ENCODE results near the gene CORO2A.
"Not testable (repeated sequence)": the region's sequence is repeated elsewhere in the genome, so short reads cannot be mapped to it uniquely, and the experiment has no call there.

Gene CORO2A

GRCh38 chr9:98117984-98118639 is 74.3 kb downstream of the CORO2A start:
- Histone ChIP-seq H3K79me2 (ENCODE audit: low read length) (no peaks in the 10 kb centered on the region), H3K4me2 (ENCODE audit: low read length) (peak overlapping the region; percentile 93), H3K27me3 (ENCODE audit: low read depth, low read length) (no peaks in the 10 kb centered on the region), H3K27ac (ENCODE audit: low read length) (peak overlapping the region; percentile 11), H2AFZ (ENCODE audit: low read depth, low read length) (peak overlapping the region; percentile 96), H3K9ac (ENCODE audit: low read length) (peak overlapping the region; percentile 67), H3K4me1 (ENCODE audit: low read length) (peaks cover 14% of the 10 kb centered on the region; the same call in 1 of the 2 replicates), H3K4me3 (ENCODE audit: low read length) (peak overlapping the region; percentile 93), H3K36me3 (replicated peaks; ENCODE audit: low read depth, low read length) (no peaks in the 10 kb centered on the region), H3K9me3 (ENCODE audit: insufficient read depth, low read length) (no peaks in the 10 kb centered on the region), H4K20me1 (ENCODE audit: insufficient read depth, low read length) (no peaks in the 10 kb centered on the region)
- peak; percentile 54 for TF ChIP-seq CTCF (IDR thresholded peaks at IDR 0.05; ENCODE audit: low read depth, low read length)
- TF ChIP-seq EZH2phosphoT487 (IDR thresholded peaks at IDR 0.05; ENCODE audit: low read depth) = no peak

- not testable (repeated sequence) for H3K79me2 ChIP-seq (ENCODE audit: low read length); H3K9ac ChIP-seq (ENCODE audit: low read length); H3K27ac ChIP-seq (ENCODE audit: low read length); H3K27me3 ChIP-seq (ENCODE audit: low read depth, low read length); H3K4me2 ChIP-seq (ENCODE audit: low read length); H3K36me3 ChIP-seq (replicated peaks; ENCODE audit: low read depth, low read length); H4K20me1 ChIP-seq (ENCODE audit: insufficient read depth, low read length); H2AFZ ChIP-seq (ENCODE audit: low read depth, low read length); H3K9me3 ChIP-seq (ENCODE audit: insufficient read depth, low read length); H3K4me3 ChIP-seq (ENCODE audit: low read length)
- H3K4me1 ChIP-seq (ENCODE audit: low read length) = peaks cover 18% of the 10 kb centered on the region
Measured at GRCh38 chr9:98117097-98117496, 75.3 kb downstream of the CORO2A start.

GRCh38 chr9:98109052-98109451 is 83.4 kb downstream of the CORO2A start:
- Histone ChIP-seq H3K4me3 (ENCODE audit: low read length) (no peak overlapping the region), H3K9ac (ENCODE audit: low read length) (no peak overlapping the region), H3K4me1 (ENCODE audit: low read length) (peaks cover 17% of the 10 kb centered on the region), H3K4me2 (ENCODE audit: low read length) (no peak overlapping the region), H2AFZ (ENCODE audit: low read depth, low read length) (no peak overlapping the region), H3K79me2 (ENCODE audit: low read length) (no peaks in the 10 kb centered on the region), H4K20me1 (ENCODE audit: insufficient read depth, low read length) (no peaks in the 10 kb centered on the region), H3K36me3 (replicated peaks; ENCODE audit: low read depth, low read length) (no peaks in the 10 kb centered on the region), H3K9me3 (ENCODE audit: insufficient read depth, low read length) (no peaks in the 10 kb centered on the region), H3K27ac (ENCODE audit: low read length) (no peak overlapping the region), H3K27me3 (ENCODE audit: low read depth, low read length) (no peaks in the 10 kb centered on the region)
- TF ChIP-seq EZH2phosphoT487 (IDR thresholded peaks at IDR 0.05; ENCODE audit: low read depth) = no peak
- no peak for TF ChIP-seq CTCF (IDR thresholded peaks at IDR 0.05; ENCODE audit: low read depth, low read length)

- H3K36me3 ChIP-seq (replicated peaks; ENCODE audit: low read depth, low read length) = no peaks in the 10 kb centered on the region
- H3K4me3 ChIP-seq (ENCODE audit: low read length) = no peak overlapping the region
- no peaks in the 10 kb centered on the region for H3K9me3 ChIP-seq (ENCODE audit: insufficient read depth, low read length)
- H3K27ac ChIP-seq (ENCODE audit: low read length) = no peak overlapping the region
- H3K4me2 ChIP-seq (ENCODE audit: low read length) = no peak overlapping the region
- no peaks in the 10 kb centered on the region for H3K79me2 ChIP-seq (ENCODE audit: low read length)
- TF ChIP-seq EZH2phosphoT487 (IDR thresholded peaks at IDR 0.05; ENCODE audit: low read depth) = no peak
- TF ChIP-seq CTCF (IDR thresholded peaks at IDR 0.05; ENCODE audit: low read depth, low read length) = no peak
- H4K20me1 ChIP-seq (ENCODE audit: insufficient read depth, low read length) = no peaks in the 10 kb centered on the region
- H3K27me3 ChIP-seq (ENCODE audit: low read depth, low read length) = no peaks in the 10 kb centered on the region
- H2AFZ ChIP-seq (ENCODE audit: low read depth, low read length) = no peak overlapping the region
- H3K4me1 ChIP-seq (ENCODE audit: low read length) = peaks cover 20% of the 10 kb centered on the region
- H3K9ac ChIP-seq (ENCODE audit: low read length) = no peak overlapping the region
Measured at GRCh38 chr9:98108531-98109031, 83.9 kb downstream of the CORO2A start.

All from OCI-LY3 (cell line).